ENCODE results near the gene PPHLN1.

GRCh38 chr12:42362647-42363260 lies 36.8 kb downstream of the PPHLN1 start:
- TF ChIP-seq ZNF8 (CRISPR knock-in tag; IDR thresholded peaks at IDR 0.05) (no peak), PATZ1 (CRISPR knock-in tag; IDR thresholded peaks at IDR 0.05; ENCODE audit: borderline replicate concordance) (no peak), BACH2 (CRISPR knock-in tag; IDR thresholded peaks at IDR 0.05; ENCODE audit: borderline replicate concordance) (no peak), ZFP30 (CRISPR knock-in tag; IDR thresholded peaks at IDR 0.05) (no peak), ISL1 (CRISPR knock-in tag; IDR thresholded peaks at IDR 0.05) (no peak), TOX (CRISPR knock-in tag; IDR thresholded peaks at IDR 0.05; ENCODE audit: borderline replicate concordance) (no peak)
- TF ChIP-seq, protein P1, sequence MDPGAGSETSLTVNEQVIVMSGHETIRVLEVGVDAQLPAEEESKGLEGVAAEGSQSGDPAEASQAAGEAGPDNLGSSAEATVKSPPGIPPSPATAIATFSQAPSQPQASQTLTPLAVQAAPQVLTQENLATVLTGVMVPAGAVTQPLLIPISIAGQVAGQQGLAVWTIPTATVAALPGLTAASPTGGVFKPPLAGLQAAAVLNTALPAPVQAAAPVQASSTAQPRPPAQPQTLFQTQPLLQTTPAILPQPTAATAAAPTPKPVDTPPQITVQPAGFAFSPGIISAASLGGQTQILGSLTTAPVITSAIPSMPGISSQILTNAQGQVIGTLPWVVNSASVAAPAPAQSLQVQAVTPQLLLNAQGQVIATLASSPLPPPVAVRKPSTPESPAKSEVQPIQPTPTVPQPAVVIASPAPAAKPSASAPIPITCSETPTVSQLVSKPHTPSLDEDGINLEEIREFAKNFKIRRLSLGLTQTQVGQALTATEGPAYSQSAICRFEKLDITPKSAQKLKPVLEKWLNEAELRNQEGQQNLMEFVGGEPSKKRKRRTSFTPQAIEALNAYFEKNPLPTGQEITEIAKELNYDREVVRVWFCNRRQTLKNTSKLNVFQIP (CRISPR knock-in tag; IDR thresholded peaks at IDR 0.05; ENCODE audit: borderline replicate concordance, low read depth) = no peak
- TF ChIP-seq, protein P2, sequence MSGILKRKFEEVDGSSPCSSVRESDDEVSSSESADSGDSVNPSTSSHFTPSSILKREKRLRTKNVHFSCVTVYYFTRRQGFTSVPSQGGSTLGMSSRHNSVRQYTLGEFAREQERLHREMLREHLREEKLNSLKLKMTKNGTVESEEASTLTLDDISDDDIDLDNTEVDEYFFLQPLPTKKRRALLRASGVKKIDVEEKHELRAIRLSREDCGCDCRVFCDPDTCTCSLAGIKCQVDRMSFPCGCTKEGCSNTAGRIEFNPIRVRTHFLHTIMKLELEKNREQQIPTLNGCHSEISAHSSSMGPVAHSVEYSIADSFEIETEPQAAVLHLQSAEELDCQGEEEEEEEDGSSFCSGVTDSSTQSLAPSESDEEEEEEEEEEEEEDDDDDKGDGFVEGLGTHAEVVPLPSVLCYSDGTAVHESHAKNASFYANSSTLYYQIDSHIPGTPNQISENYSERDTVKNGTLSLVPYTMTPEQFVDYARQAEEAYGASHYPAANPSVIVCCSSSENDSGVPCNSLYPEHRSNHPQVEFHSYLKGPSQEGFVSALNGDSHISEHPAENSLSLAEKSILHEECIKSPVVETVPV (CRISPR knock-in tag; IDR thresholded peaks at IDR 0.05) = no peak
- TF ChIP-seq, protein P3, sequence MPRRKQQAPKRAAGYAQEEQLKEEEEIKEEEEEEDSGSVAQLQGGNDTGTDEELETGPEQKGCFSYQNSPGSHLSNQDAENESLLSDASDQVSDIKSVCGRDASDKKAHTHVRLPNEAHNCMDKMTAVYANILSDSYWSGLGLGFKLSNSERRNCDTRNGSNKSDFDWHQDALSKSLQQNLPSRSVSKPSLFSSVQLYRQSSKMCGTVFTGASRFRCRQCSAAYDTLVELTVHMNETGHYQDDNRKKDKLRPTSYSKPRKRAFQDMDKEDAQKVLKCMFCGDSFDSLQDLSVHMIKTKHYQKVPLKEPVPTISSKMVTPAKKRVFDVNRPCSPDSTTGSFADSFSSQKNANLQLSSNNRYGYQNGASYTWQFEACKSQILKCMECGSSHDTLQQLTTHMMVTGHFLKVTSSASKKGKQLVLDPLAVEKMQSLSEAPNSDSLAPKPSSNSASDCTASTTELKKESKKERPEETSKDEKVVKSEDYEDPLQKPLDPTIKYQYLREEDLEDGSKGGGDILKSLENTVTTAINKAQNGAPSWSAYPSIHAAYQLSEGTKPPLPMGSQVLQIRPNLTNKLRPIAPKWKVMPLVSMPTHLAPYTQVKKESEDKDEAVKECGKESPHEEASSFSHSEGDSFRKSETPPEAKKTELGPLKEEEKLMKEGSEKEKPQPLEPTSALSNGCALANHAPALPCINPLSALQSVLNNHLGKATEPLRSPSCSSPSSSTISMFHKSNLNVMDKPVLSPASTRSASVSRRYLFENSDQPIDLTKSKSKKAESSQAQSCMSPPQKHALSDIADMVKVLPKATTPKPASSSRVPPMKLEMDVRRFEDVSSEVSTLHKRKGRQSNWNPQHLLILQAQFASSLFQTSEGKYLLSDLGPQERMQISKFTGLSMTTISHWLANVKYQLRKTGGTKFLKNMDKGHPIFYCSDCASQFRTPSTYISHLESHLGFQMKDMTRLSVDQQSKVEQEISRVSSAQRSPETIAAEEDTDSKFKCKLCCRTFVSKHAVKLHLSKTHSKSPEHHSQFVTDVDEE (CRISPR knock-in tag; IDR thresholded peaks at IDR 0.05) = no peak

Data from SK-N-SH treated with all-trans-retinoic acid at 6 μM for 48 hours (cell line).